CD4-positive, alpha-beta T cell treated with Interleukin-2 at 100 ng/mL for 4 hours (primary cell): Measurements from ENCODE around the gene TMEM187.

Source experiments
- DNase-seq: peaks from one replicate; pipeline ENCODE4 v3.0.0-alpha.2; 2020; ENCODE audit warnings: low spot score

Gene TMEM187

DNA sequence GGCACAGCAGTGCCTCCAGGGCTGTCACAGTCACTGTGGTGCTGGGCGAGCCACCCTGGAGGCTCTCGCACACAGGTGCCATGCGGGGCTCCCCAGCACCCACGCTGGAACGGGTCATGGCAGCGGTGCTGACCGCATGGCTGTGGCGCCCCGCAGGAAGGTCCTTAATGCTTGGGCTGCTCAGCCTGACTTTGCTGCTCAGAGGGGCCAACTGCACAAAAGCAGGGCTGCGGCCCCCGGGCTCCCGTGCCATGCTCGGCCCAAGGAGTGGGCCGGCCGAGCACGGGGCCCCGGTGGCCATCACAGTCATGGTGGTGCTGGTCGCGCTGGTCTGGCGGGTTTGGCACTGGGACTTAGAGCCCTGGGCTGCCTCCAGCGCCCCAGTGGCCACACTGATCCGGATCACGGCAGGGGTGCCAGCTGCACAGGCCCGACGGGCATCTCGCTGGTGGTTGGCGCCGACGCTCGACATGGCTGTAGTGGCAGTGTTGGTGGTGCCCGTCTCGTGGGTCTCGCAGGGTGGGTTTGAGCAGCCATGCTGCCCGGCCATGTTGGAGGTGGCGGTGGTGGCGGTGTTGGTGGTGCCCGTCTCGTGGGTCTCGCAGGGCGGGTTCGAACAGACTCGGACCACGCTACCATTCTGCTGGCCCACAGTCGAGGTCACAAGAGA lies 17.9 kb upstream of the TMEM187 start:
- DNase-seq = no peak

GRCh38 chrX:153955228-153955732 lies 17.3 kb upstream of the TMEM187 start:
- no peak for DNase-seq

- no peak for DNase-seq
These were observed 16.3 kb upstream of the TMEM187 start for GRCh38 chrX:153956044-153956907.

- DNase-seq = no peak
These were observed 15.3 kb upstream of the TMEM187 start for GRCh38 chrX:153957224-153957623.

GRCh38 chrX:153958605-153959004 lies 13.9 kb upstream of the TMEM187 start:
- no peak for DNase-seq

DNA sequence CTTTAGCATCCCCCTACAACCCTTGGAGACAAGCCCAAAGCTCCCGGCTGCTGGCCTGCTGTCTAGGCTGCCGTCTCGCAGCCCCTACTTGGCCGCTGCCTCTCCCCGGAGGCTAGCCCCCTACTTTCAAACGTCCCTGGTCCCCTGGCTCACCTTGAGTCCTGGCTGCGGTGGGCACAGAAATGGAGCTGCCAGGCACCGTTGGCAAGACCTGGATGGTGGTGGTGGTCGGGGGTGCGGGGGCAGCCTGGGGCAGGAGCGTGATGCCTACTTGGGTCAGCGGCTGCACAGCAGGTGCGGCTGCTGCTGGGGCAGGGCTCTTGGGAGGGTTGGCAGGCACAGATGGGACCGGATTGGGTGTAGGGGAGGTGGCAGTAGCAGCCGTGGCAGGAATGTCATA lies 12.9 kb upstream of the TMEM187 start:
- no peak for DNase-seq

DNA sequence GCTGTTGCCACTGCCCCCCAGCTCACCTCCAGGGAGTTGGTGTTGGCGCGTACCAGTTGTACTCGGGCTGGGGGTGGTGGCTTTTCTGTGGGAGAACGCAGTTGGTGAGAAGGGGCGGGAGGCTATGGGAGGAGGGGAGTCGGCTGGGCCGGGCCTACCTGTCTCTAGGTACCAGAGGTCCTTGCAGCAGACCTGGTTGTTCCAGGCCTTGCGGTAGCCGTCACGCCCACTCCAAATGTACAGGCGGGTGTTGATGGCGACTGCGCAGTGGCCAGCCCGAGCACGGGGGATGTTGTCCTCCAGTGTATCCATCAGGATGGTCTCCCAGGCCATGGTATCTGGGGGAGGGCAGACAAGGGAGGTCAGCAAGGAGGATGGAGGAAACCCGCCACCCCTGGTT lies 12.5 kb upstream of the TMEM187 start:
- no peak for DNase-seq

DNA sequence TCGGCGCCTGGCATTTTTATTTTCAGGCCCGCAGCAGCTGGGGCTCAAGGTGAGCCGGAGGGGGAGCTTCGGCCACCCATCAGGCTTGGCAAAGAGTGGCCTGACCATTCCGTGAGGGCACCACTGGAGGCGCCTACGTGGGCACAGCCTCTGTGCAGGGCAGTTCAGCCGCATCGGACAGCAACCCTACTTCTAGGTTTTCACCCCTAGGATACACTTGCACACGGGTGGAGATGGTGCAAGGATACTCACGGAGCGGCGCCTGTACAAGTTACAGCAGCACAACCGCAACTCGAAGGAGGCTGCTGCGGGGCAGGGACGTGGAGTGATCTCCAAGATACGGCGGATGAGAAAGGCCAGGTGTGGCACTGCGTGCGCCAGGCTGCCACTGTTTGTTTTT lies 11.8 kb upstream of the TMEM187 start:
- DNase-seq = no peak

DNA sequence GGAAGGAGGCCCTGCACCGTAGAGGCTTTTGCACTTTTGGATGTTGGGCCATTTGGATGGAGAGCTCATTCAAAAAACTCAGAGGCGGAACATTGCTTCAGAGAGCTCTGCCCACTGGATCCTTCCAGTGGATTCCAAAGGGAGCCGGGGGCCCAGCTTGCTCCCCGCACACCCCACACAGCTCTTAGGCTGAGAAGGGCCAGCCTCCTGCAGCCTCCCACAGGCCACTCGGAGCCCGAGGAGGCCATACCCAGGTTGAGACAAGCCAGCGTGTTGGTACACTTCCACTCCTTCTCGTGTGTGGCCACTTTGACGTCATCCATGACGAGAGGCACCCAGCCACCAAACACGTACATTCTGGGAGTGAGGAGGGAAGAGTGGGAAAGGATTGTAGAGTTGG lies 11.3 kb upstream of the TMEM187 start:
- no peak for DNase-seq

DNA sequence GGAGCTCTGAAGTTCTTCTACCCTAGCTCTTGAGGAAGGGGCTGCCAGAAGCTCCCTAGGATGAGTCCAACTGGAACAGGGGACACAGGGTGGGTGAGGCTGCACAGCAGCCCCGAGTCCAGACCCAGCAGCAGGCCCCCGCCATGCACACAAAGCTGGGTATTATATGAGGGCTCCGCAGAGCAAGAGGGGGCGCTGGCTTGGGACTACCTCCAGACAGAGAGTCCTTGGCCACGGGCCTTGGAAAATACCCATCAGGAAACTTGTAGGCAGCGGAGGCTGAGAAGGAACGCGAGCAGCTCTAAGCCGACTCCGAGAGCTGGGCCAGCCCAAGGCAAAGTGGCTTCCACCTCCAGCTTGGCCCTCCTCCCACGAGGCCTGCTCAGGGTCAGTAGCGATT lies 9.0 kb upstream of the TMEM187 start:
- DNase-seq = no peak

GRCh38 chrX:153964105-153964504 lies 8.4 kb upstream of the TMEM187 start:
- DNase-seq = no peak

- no peak for DNase-seq
These were observed 7.1 kb upstream of the TMEM187 start for GRCh38 chrX:153965406-153965805.

- DNase-seq = no peak
These were observed 6.3 kb upstream of the TMEM187 start for GRCh38 chrX:153966283-153966688.

- no peak for DNase-seq
These were observed 5.6 kb upstream of the TMEM187 start for GRCh38 chrX:153966841-153967535.

GRCh38 chrX:153967536-153968224 lies 4.9 kb upstream of the TMEM187 start:
- DNase-seq = peak; percentile 41

- no peak for DNase-seq
These were observed 4.3 kb upstream of the TMEM187 start for GRCh38 chrX:153968255-153968654.

GRCh38 chrX:153968754-153969124 lies 3.8 kb upstream of the TMEM187 start:
- peak; percentile 39 for DNase-seq

- DNase-seq = no peak
These were observed 3.2 kb upstream of the TMEM187 start for GRCh38 chrX:153969125-153969903.

GRCh38 chrX:153969904-153970356 lies 2.6 kb upstream of the TMEM187 start:
- DNase-seq = no peak

DNA sequence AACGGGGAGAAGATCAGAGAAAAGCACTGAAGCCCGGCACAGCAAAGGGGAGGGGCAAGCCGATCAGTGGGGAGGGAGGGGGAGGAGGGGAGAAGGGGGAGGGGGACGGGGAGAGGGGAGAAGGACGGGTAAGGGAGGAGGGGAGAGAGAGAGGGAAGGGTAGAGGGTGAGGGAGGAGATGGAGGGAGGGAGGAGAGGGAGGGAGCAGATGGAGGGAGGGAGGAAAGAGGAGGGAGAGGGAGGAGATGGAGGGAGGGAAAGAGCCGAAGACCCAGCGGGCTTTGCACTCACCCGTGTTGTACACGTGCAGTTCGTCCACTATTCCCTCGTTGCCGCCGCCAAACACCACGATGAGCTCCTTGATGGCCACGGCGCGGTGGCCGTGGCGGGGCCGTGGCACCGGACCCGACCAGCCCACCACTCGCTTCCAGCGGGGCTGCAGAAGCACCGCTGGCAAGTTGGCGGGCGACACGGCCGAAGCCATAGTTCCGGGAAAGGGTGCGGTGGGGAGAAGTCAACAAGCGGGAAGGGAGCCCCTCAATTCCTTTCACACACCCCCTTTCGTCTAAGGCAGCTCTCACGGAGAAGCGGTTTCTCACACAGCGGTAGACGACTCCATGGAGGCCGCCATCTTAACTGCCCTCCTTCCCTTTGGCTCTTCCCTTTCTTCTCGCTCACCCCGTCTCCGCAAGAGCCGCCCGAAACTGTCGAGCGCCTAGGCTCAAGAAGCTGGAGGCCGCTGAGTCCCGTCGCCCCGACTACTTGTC lies 2.0 kb upstream of the TMEM187 start:
- DNase-seq = peak; percentile 19

DNA sequence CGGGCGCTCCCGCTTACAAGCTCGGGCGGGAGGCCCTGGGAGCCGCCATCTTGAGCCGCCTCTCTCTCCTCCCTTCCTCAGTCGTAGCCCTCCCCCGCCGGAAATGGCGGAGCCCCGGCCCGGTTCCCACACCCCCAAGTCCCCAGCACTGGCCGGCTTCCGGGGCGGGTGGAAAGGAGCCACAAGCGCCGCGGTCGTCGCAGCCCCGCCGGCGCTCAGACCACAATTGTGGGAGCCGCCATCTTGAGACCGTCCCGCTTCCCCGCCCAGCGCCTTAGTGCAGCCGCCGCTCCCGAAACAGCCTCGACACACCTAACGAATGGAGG lies 1.5 kb upstream of the TMEM187 start:
- peak; percentile 88 for DNase-seq
